Epithelial cell of prostate (primary cell): ENCODE measurements around the gene CDK9.
"Not testable (repeated sequence)": the region's sequence is repeated elsewhere in the genome, so short reads cannot be mapped to it uniquely, and the experiment has no call there.

Source experiments
- DNase-seq: peaks from one replicate; pipeline ENCODE4 v3.0.0-alpha.2; 2011; ENCODE audit warnings: low read depth, low spot score
- H3K27ac ChIP-seq: fragments of 450-650 bp; 2 replicates; pipeline ENCODE4 v1.5.1; 2017; ENCODE audit warnings: mild to moderate bottlenecking

CDK9 gene

DNA sequence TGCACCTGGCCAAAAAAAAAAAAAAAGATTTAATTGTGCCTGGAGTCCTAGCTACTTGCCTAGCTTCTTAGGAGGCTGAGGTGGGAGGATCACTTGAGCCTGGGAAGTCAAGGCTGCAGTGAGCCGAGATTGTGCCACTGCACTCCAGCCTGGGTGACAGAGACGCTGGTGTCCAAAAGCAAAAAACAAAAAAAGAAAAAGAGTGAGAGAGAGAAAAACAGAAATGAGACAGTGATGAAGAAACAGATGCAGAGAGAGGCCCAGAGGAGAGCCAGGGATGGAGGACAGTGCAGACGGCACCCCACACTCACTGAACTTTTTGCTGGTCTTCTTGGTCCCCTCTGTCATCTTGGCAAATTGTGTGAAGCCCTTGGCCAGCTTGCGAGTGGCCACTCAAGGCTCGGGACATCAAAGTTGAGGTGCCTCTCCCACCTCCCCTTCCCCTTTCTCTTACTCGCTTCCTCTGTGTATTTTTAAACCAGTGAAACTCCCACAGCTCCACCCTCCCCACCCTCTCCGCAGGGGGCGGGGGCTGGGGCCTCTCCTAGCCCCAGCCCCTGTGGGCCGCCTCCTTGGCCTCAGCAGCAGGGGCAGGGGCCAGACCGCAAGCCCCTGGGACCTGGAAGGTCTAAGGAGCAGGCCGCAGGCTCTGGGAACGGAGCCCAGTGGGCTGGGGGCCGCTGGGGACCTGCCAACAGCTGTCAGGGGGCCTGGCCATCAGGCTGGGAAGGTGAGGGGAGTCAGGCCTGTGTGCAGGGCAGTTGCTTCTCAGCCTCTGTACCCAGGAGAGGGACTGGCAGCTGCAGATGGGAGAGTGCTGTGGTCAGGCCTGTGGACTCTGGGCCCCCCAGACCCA is 7.3 kb upstream of the CDK9 start, which contains the start of gene SH2D3C:
Gene SH2D3C, minus strand, starts transcription at position 387 of the 856 bp plus-strand sequence. Its CDS starts 39 bp downstream, at position 348.
- H3K27ac ChIP-seq, result no peak within 1 kb of the TSS

GRCh38 chr9:127779136-127779981 is 6.5 kb upstream of the CDK9 start:
- H3K27ac ChIP-seq, result no peak overlapping the region
- DNase-seq, result no peak

More for the DNA sequence above, 7.3 kb upstream of the CDK9 start, which contains the start of gene SH2D3C:
- DNase-seq, result no peak

DNA sequence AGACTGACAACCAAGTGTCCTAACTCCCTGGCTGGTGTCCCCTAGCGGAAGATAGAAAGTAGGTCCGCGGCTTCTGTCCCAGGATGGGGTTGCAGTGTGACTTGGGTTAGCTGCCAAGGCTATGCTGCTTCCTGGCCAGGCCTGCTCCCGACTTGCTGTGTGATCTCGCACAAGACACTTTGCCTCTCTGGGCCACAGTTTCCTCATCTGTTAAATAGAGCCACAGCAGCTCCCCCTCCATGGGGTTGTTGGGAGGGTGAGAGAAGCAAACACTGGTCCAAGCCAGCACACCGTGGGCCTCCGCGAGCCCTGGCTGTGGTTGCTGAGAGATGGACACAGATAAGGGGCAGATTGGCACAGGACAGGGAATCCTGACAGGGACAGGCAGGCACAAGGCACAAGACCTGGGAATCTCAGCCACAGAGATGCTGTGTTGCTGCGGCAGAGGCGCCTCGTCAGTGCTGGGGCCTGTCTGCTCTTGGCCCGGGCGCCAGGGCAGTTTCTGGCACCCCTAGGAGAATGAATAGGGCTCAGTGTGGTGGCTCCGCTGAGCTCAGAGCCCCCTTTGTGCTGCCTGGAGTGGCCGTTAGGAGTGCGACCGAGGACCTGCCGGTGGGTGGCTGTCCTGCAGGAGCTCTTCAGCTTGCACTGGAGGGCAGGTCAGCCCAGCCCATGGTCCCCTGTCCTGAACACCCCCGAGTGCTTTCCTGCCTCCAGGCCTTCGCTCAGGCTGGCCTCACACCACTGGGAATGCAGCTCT is 5.5 kb upstream of the CDK9 start:
- no peak for DNase-seq

DNA sequence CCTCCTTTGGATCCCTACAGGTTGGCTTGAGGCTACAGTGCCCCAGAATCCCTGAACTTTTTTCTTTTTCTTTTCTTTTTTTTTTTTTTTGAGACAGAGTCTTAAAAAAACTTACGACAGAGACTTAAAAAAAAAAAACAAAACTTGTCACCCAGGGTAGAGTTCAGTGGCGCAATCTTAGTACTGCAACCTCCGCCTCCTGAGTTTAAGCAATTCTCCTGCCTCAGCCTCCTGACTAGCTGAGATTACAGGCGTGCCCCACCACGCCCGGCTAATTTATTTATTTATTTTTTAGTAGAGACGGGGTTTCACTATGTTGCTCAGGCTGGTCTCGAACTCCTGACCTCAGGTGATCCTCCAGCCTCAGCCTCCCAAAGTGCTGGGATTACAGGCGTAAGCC is 4.9 kb upstream of the CDK9 start:
- not testable (repeated sequence) for DNase-seq, H3K27ac ChIP-seq

More for the DNA sequence above, 5.5 kb upstream of the CDK9 start:
- H3K27ac ChIP-seq, result no peak overlapping the region

- DNase-seq, result no peak
- H3K27ac ChIP-seq, result no peak overlapping the region
Measured at GRCh38 chr9:127781806-127782205, 4.0 kb upstream of the CDK9 start.

DNA sequence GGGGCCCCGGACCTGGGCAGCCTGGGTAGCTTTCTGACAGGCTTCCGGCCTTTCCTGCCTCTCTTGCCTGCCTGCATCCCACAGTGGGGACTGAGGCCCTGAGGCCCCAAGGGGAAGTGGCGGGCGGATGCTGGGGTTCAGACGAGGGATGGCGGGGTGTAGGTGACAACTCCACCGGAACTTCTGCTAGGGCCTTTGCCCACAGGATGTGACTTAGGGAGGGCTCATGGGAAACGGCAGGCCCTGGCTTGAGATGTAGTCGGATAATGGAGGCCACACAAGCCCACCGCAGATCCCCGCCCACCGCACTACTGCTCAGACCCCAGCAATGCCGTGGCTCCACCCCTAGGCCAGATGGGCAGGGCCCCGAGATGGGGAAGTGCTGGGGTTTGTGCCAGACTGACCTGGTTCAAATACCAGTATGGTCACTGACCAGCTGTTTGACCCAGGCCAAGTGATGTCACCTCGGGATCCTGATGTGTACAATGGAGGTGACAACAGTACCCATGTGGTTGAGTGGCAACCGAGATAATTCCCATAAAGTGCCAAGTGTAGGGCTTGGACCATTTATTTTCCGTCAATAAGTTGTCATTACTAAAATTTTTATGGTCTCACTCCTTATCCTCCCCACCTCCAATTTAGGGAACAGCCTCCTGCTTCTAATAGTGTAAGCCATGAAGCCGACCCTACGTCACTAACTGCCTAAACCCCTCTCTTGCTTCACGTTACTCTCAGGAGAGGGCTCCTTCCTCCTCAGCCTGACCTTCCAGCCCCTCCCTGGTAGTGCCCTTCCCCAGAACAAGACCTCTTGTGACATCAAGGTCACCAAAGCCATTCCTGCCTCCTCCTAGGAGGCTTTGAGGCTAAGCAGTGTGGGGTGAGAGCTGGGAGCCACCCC is 2.5 kb upstream of the CDK9 start:
- H3K27ac ChIP-seq, result no peak overlapping the region
- DNase-seq, result no peak

DNA sequence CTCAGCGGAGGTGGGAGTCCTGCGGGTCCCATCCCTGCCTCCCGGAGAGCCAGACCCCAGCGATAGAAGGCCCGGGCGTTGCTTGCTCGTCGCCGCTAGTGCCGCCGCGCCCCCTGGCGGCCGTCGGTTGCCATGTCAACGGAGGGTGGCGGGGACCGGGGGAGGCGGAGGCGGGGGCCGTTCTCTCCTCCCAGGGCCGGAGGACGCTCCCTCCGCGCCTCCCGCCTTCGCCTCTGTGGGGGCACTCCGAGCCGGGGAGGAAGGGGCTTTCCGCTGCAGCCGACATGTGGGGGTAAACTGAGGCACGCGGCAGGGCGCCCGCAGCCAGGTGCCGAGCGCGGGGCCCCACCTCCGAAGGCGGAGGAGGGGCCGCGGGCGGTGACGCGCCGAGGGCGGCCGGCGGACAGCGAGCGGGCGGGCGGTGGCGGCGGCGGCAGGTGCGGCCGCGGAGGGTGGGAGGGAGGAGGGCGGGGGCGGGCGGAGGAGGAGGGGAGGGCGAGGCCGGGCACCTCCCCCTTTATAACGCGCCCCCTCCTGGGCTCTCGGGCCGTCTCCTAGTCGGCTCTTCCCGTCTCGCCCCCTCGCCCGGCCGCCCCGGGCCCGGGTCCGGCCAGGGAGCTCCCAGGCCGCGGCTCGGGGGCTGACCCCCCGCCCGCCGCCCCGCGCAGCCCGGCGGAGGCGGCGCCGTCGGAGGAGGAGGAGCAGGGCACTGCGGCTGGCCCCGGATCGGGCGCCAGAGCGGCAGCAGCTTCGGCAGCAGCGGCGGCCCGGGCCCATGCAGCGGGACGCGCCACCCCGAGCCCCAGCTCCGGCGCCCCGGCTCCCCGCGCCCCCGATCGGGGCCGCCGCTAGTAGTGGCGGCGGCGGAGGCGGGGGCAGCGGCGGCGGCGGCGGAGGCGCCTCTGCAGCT is 556 bp upstream of the CDK9 start:
- H3K27ac ChIP-seq, result peak overlapping the region; percentile 93

GRCh38 chr9:127786773-127787104 is 905 bp downstream of the CDK9 start:
- DNase-seq, result no peak

More for the DNA sequence above, 556 bp upstream of the CDK9 start:
- DNase-seq, result no peak

GRCh38 chr9:127788337-127789011 is 2.6 kb downstream of the CDK9 start:
- H3K27ac ChIP-seq, result no peak overlapping the region
- DNase-seq, result no peak

More at GRCh38 chr9:127786773-127787104, 905 bp downstream of the CDK9 start:
- H3K27ac ChIP-seq, result peak overlapping the region; percentile 93

GRCh38 chr9:127789179-127789578 is 3.3 kb downstream of the CDK9 start:
- no peak for DNase-seq
- H3K27ac ChIP-seq, result no peak overlapping the region

GRCh38 chr9:127790094-127790855 is 4.4 kb downstream of the CDK9 start:
- DNase-seq, result no peak
- no peak overlapping the region for H3K27ac ChIP-seq

DNA sequence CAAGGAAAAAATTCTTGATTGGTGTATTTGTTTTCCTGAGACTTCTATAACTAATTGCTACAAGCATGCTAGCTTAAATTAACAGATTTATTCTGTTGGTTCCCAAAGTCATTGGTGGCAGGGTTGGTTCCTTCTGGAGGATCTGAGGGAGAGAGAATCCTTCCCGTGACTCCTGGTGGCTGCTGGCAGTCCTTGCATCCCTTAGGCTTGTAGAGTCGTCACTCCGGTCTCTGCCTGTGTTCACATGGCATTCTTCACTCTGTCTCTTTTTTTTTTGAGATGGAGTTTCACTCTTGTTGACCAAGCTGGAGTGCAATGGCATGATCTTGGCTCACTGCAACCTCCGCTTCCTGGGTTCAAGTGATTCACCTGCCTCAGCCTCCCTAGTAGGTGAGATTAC is 5.3 kb downstream of the CDK9 start:
- no peak for DNase-seq
- no peak overlapping the region for H3K27ac ChIP-seq

DNA sequence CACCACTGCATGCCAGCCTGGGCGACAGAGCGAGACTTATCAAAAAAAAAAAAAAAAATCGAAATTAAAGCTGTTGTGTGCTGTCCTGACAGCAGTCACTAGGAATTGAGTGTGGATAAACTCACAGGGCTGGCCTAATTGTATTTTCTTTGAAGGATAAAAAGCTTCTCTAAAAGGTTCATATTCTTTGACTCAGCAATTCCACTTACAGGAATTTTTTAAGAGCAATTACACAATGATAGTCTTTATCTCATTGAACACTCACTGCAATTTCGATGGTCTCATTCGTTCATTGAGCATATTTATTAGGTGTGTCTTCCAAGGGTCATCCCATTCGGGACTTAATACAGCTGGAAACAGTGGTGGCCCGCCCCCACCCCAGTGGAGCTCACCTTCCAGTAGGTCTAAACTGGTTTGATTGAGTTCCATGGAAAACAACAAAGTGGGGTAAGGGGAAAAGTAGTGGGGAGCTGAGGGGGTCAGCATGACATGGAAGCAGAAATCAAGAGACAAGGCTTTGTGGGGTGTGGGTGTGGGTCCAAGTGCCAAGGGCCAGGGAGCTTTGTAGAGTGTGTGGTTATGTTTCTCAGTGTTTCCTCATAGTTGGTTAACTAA is 6.7 kb downstream of the CDK9 start:
- no peak overlapping the region for H3K27ac ChIP-seq
- no peak for DNase-seq

DNA sequence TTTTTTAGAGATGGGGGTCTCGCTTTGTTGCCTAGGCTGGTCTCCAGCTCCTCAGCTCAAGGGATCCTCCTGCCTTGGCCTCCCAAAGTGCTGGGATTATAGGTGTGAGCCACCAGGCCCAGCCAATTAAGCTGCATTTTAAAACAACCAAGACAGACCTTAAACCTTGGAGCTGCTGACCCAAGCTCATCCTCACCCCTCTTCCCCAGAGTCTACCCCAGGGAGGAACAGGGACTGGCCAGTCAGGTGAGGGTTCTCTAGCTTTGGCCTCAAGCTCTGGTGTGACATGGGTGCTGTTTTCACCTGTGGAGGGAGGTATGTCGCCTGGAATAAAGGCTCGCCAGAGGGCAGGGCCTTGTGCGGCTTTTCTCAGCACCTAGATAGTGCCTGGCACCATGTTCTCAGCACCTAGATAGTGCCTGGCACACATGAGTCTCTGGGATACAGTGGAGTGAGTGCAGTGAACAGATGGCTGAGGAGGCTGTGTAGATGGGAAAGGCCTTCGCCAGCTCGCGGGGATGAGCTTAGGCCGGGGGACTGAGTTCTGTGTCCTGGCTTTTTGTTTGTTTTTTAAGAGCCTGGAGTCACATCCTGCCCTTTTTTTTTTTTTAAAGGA is 7.4 kb downstream of the CDK9 start:
- no peak overlapping the region for H3K27ac ChIP-seq
- no peak for DNase-seq

DNA sequence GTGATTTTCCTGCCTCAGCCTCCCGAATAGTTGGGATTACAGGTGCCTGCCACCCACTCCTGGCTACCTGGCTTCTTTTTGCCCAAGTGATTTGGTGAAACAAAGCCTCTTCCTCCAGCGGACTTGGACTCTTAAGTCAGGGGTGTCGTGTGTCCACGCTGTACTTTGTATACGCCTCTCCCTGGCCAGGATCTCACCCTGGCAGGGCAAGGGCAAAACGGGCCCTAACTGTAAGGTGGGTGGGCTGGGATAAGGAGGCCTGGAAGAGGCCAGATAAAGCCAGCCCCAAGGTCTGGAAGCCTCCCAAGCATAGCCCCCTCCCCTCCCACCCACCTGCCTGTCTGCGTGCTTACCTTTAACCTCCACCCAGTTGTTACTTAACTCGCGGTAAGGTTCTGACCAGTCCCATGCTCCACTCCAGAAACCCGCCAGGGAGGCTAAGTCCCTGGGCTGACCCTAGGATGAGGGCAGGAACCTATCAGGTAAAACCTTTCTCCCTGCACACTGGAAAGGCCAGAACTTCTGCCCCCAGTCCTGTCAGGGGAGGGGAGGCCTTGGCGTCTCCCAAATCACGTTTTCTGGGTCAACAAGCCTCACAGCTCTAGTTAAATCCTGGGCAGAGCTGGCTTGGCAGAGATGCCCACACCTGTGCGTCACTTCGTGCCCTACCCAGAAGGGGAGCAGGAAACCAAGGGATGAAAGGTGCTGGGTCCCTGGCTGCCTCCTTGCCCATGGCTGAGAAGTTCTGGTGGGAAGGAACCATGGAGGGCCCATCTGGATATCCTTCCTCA is 8.4 kb downstream of the CDK9 start:
- DNase-seq, result no peak
- H3K27ac ChIP-seq, result no peak overlapping the region
